Activated CD4-positive, alpha-beta T cell treated with anti-CD3 and anti-CD28 coated beads for 1 hour (primary cell): Measurements from ENCODE around the gene NIN.

Experiments used
- DNase-seq: peaks from one replicate; pipeline ENCODE4 v3.0.0-alpha.2; 2020

Gene NIN, protein sequence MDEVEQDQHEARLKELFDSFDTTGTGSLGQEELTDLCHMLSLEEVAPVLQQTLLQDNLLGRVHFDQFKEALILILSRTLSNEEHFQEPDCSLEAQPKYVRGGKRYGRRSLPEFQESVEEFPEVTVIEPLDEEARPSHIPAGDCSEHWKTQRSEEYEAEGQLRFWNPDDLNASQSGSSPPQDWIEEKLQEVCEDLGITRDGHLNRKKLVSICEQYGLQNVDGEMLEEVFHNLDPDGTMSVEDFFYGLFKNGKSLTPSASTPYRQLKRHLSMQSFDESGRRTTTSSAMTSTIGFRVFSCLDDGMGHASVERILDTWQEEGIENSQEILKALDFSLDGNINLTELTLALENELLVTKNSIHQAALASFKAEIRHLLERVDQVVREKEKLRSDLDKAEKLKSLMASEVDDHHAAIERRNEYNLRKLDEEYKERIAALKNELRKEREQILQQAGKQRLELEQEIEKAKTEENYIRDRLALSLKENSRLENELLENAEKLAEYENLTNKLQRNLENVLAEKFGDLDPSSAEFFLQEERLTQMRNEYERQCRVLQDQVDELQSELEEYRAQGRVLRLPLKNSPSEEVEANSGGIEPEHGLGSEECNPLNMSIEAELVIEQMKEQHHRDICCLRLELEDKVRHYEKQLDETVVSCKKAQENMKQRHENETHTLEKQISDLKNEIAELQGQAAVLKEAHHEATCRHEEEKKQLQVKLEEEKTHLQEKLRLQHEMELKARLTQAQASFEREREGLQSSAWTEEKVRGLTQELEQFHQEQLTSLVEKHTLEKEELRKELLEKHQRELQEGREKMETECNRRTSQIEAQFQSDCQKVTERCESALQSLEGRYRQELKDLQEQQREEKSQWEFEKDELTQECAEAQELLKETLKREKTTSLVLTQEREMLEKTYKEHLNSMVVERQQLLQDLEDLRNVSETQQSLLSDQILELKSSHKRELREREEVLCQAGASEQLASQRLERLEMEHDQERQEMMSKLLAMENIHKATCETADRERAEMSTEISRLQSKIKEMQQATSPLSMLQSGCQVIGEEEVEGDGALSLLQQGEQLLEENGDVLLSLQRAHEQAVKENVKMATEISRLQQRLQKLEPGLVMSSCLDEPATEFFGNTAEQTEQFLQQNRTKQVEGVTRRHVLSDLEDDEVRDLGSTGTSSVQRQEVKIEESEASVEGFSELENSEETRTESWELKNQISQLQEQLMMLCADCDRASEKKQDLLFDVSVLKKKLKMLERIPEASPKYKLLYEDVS (N-terminal part only)

DNA sequence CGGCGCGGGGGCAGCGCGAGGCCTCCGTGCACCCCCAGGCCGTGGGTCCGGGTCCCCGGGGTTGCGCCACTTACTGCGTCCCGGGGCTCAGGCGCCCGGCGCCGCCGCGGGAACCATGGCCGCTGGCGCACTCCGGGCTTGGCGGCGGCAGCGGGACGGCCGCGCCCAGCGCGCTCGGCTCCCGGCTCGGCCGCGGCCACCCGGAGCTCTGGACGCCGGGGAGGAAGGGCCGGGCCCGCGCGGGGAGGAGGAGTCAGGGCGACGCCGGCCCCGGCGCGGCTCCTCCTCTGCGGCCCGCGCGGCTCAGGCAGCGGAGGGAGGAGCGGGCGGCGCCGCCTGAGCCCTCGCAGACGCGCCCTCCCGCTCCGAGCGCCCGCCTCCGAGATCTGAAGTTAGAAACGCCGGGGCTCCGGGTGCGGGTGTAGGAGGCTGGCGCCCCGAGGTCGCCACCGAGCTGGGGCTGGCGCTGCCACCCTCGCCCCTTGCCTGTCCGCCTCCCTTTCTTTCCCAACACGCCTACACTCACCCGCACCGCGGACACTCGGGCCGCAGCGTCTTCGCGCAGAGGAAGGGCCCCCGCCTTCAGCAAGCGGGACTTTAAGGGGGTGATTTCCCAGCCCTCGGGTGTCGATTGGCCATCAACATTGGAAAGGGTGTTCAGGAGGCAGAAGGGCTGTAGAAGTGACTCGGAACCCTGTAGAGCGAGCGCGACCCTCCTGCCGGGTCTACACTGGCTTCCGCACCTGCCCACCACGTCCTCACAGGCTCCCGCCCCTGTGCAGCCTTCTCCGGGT is at the start of gene NIN:
TSS of gene NIN (minus strand) at position 231 of the 794 bp plus-strand sequence. CDS start 9,106 bp downstream, outside the sequence.
- peak; percentile 57 for DNase-seq

DNA sequence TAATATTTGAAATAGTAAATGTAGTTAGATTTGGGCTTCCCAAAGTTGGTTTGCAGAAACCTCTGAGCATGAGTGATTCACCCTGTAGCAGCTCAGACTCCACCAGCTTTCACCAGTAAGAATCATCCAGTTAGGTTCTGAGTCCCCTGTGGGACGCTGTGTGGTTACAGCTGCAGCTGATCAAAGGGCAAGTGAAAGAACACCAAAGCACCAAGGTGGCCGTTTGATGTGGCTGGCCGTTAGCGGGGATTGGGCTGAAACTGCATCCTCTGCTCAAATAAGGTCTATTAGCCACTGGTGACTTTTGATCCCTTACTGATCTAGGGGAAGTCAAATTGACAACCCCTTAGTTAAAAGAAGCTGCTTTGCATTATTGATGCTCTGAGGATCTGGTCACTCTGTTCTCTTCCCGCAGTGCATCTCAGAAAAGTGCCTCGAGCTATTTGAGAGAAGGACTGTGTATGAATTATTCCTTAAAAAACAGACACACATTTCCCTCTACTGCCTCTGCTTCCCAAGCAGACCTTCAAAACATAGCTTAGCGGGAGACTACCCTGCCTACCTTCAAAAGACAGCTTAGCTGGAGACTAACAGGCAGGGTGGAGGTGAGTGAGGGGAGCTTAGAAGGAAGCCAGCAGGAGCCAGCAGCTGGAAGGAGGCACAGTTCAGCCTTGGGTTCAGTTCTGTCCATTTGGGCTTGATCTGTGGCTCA is 44.6 kb upstream of the NIN start:
- peak; percentile 28 for DNase-seq

- no peak for DNase-seq
These were observed 43.8 kb upstream of the NIN start for GRCh38 chr14:50874757-50875156.

DNA sequence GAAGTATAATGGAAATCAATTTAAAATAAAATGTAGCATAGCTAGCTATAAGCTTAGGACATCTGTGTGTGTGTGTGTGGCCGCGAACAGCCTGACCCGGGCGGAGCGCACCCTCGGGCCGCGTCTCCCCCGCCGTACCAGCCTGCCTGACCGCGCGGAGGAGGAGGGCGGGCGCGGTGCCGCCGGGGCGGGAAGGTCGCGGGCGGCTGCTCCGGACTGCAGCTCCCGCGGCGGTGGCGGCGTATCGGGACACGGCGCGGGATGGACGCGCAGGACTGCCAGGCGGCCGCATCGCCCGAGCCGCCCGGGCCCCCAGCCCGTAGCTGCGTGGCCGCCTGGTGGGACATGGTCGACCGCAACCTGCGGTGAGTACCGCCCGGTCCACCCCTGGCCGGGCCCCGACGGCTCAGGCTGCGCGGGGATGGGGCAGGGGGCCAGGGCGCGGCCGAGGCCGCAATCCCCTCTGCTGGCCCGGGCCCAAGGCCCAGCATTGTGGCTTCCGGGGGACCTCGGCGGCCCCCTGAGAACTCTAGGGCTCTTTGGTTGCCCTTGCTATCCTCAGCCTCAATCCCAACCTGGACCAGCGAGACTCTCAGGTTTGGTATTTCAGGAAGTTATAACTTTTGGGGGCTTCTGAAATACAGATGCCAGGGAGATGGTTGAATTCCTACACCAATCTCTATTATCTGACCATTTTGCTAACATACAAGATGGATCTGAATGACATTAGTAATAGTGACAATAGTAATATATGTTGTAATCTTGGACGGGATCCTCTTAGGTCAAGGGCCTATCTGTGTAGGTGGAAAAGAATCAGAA is 41.2 kb upstream of the NIN start, which contains the start of gene ABHD12B:
TSS of gene ABHD12B (plus strand) at position 140 of the 819 bp plus-strand sequence. CDS start at position 262, 122 bp downstream.
- no peak for DNase-seq

GRCh38 chr14:50871228-50871627 is 40.3 kb upstream of the NIN start:
- no peak for DNase-seq

- DNase-seq: no peak
These were observed 34.6 kb upstream of the NIN start for GRCh38 chr14:50865391-50866076.

DNA sequence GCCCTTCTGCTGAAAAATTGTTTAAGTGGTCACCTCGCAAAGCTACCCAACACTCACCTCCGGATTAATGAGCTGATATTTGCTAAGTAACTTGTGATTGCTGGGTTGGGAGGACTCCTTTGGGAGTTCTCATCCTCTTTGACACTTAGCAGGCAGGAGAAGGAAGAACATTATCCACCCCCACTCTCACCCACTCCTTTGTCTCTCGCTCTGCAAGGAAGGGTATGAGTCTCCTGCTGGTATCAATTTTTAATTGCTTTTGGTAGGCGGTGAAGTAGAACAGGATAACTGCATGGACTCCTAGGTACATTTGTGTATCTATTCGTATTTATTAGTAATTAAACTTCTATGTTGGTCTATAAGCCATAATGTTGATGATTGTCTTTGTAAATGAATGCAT is 34.0 kb upstream of the NIN start:
- no peak for DNase-seq

DNA sequence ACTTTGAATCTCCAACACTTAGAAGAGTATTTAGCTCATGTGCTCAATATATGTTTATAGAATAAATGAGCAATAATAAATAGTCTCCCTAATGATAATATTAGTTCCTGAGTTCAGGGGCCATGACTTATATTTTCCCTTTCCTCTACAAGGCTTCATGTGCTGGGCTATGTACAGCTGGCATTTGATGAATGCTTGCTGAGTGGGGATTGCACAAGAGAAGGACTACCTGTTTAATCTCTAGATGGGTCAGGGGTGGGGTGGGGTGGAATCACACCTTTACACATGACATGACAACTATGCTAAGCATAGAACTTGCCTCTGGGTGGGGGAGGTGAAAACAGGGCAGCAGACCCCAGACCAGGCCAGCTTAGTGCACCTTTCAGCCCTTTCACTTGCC is 33.3 kb upstream of the NIN start:
- DNase-seq: no peak

DNA sequence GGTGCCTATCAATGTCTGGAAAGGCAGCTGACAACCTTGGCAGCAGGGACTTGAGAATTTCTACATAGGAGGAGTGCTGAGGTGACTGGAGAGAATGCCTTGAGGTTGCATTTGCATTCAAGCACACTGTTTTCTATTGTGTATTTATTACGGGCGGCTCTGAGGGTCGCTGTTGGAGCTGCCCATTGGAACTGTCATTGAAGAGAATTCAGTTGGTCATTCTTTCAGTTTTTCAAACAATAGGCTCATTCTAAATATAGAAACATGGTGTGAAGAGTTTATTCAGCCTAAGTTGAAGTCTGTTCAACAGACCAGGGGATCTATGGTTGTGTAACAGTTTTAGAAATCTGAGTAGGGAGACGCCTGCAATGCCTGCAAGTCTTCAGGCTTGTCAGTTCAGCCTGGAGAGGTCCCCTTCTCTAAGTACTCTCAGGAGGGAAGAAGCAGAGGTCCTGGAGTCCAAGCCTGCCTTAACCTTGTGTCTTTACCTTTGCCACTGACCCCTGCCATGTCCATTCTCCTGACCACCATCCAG is 31.1 kb upstream of the NIN start:
- no peak for DNase-seq

DNA sequence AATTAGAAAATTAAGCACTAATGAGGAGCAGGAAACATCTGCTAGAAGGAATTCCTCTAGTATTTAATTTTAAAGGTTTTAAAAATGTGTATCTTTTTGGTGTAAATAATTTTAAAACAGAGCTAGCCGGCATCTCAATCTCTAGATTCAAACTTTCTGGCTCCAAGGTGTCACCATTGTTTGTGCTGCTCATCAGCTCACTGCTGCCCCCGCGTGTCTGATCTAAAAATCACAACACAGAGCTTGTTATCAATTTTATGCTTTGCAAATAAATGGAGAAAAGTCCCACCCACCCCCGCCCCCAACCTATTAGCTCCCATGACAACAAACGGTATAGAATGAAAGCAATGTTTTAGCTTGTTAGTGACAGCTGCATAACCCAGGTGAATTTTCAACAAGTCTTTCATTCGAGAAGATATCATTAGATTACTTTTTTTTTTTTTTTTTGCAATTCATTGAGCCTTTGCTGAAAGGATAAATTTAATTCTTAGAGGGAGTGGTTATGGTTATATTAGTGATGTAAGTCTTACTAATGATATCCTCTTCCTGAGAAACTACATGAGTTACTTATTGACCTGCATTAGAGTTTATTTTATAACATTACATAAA is 29.6 kb upstream of the NIN start:
- DNase-seq: peak; percentile 78

DNA sequence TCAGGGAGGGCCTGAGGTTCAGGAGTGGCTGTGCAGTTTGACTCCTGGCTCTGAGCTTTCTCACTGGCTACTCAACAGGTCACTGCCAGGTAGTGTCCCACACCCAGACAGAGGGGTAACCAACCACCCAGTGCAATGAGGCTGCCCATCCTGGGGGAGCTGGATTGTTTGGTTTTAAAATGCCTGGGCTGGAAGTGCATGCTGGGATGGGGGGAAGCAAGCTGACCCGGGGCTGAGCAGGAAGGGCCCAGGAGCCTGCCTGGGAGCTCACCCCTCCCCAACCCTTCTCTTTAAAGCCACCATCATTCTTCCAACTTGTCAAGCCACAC is 28.3 kb upstream of the NIN start:
- DNase-seq: no peak

- no peak for DNase-seq
These were observed 25.7 kb upstream of the NIN start for GRCh38 chr14:50856660-50857059.

DNA sequence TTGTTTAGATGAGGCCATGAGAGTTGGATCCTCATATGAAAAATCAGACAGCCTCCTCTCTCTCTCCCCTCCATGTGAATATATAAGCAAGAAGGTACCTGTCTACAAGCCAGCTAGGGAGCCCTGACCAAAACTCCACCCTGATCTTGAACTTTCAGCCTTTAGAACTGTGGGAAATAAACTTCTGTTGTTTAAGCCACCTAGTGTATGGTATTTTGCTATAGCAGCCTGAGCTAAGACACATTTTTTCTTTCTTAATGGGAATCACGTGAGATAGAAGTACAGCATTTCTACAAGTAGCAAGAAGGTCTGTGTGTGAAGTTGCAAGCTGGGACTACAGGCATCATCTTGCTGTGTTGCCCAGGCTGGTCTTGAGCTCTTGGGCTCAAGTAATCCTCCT is 24.6 kb upstream of the NIN start:
- DNase-seq: no peak

GRCh38 chr14:50854521-50854920 is 23.6 kb upstream of the NIN start:
- no peak for DNase-seq

DNA sequence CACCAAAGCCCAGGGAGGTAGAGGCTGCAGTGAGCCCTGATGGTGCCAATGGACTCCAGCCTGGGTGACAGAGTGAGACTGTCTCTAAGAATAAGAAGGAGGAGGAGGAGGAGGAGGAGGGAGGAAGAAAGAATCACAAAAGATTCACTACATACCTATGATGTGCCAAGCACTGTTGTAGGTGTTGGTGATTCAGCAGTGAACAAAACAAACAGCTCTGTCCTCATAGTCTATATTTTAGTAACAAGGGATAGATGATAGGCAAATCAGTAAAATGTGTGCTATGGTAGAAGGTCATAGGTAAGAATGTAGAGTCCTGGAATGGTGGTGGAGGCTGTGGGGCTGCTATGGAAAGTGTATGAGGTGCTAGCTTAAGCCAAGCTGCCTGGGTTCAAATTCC is 22.9 kb upstream of the NIN start:
- no peak for DNase-seq

- no peak for DNase-seq
These were observed 15.4 kb upstream of the NIN start for GRCh38 chr14:50846226-50846880.

GRCh38 chr14:50845166-50845565 is 14.2 kb upstream of the NIN start:
- DNase-seq: no peak

DNA sequence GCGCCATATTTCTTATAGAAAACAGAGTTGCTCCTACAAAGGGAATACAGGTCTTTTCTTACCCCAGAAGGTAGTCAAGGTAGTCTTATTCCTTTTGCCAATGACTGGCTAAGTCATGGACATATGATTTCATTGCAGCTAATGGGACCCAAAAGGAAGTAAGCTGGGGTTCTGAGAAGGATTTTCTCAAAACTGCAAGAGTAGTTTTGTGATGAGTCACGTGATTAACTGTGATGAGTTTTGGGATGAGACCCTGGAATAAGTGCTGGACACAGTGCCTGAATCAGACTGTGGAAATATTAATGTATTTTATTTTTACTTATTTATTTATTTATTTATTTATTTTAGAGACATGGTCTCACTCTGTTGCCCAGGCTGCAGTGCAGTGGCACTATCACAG is 13.4 kb upstream of the NIN start:
- no peak for DNase-seq

DNA sequence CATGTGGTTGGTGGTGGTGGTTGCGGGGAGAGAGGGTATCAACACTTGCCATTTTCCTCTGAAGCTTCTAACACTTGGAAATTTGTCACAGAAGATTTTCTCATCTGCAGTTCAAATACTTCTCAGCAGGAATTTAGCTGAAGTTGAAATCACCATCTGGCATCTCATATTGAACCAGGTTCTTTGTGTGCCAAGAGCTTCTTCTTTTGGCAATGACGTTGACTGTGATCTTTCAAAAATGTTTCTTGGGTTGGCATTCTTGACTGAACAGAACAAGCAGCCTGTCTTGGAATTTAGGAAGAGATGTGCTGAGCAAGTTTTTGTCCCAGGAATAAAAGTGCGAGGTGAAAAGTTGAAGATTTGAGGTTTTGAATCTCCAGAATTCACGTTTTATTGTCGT is 8.7 kb upstream of the NIN start:
- DNase-seq: no peak
